H4 (cell line): ENCODE results near the gene STARD3. TPM values are rescaled to one million over a fixed set of nuclear protein-coding genes. Genes with fewer than 3 reads are reported as not detected.

ENCODE experiments used
- DNase-seq: peaks from one replicate; pipeline ENCODE4 v3.0.0-alpha.2; 2015; ENCODE audit warnings: low spot score
- total RNA-seq: library from RNA; depleted of rRNA; stranded (reverse); fragments of >200 nt; shearing (Covaris generic); gene quantifications from 2 replicates; pipeline ENCODE4 v1.2.3, GENCODE V29; 2014

STARD3 gene
- total RNA-seq, 1 experiment from 2014 or later: 22.9 TPM

- peak; percentile 67 for DNase-seq
Observed at GRCh38 chr17:39621523-39622379, 15.2 kb upstream of the STARD3 start.

DNA sequence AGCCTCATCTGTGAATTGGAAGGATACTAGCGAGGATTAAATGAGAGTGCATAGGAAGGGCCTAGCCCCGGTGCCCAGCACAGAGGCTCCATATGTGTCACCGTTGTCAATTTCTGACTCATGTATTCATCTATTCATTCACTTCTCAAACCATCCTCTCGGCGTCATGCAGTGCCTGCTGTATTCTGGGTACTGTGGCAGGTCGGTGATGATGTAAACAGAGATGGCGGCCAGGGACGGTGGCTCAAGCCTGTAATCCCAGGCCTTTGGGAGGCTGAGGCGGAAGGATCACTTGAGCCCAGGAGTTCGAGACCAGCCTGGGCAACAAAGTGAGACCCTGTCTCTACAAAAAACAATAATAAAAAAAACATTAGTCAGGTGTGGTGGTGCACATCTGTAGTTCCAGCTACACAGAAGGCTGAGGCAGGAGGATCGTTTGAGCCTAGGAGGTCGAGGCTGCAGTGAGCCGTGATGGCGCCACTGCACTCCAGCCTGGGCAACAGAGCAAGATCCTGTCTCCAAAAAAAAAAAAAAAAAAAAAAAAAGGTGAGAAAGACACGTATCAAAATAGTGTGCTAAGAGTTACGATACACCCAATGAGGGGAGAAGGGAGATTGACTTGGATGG lies 14.5 kb upstream of the STARD3 start:
- DNase-seq: no peak

- peak; percentile 67 for DNase-seq
Observed at GRCh38 chr17:39623356-39623950, 13.5 kb upstream of the STARD3 start.

GRCh38 chr17:39624313-39624712 lies 12.6 kb upstream of the STARD3 start:
- DNase-seq: no peak

GRCh38 chr17:39625198-39625785 lies 11.7 kb upstream of the STARD3 start:
- DNase-seq: no peak

- DNase-seq: no peak
Observed at GRCh38 chr17:39626171-39627046, 10.5 kb upstream of the STARD3 start, which contains the start of gene PPP1R1B. Gene PPP1R1B, plus strand, starts transcription at chr17:39626952. Its CDS starts 441 bp downstream, at chr17:39627393.

- DNase-seq: no peak
Observed at GRCh38 chr17:39627047-39627711, 9.8 kb upstream of the STARD3 start.

GRCh38 chr17:39627712-39628516 lies 9.0 kb upstream of the STARD3 start:
- no peak for DNase-seq

GRCh38 chr17:39628655-39629493 lies 8.1 kb upstream of the STARD3 start:
- no peak for DNase-seq

DNA sequence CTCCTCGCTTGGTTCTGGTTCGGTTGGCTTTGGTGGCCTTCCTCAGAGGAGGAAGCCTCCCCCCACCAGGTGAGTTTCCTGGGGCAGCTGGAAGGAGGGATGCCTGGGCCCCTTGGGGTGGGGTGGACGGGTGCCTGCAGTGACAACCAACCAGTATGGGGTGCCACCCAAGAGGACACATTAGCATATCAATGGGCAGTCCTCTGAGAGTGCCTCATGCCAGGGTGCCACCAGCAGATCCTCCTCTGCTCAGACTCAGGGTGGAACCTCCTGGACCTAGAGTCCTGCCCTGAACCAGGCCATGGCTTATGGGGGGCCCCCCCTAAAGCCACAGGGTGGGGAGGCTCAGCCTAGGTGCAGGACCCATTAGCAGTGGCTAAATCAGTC lies 7.5 kb upstream of the STARD3 start:
- no peak for DNase-seq

DNA sequence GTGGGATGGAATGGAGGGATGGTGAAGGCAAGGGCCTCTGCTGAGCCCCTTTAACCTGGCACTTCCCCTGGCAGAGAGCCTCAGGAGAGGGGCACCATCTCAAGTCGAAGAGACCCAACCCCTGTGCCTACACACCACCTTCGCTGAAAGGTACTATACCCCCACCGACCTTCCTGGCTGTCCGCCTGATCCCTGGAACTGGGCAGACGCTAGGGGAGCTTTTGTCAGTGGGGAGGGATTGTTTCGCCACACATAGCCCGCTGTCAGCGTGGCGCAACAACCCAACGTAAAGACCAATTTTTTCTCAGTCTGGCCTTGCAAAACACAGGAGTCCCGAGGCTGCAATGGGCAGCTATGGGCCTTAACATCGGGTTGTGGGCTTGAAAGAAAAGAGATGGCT lies 7.0 kb upstream of the STARD3 start:
- DNase-seq: no peak

- no peak for DNase-seq
Observed at GRCh38 chr17:39631403-39631802, 5.5 kb upstream of the STARD3 start.

- DNase-seq: no peak
Observed at GRCh38 chr17:39632153-39632941, 4.6 kb upstream of the STARD3 start.

DNA sequence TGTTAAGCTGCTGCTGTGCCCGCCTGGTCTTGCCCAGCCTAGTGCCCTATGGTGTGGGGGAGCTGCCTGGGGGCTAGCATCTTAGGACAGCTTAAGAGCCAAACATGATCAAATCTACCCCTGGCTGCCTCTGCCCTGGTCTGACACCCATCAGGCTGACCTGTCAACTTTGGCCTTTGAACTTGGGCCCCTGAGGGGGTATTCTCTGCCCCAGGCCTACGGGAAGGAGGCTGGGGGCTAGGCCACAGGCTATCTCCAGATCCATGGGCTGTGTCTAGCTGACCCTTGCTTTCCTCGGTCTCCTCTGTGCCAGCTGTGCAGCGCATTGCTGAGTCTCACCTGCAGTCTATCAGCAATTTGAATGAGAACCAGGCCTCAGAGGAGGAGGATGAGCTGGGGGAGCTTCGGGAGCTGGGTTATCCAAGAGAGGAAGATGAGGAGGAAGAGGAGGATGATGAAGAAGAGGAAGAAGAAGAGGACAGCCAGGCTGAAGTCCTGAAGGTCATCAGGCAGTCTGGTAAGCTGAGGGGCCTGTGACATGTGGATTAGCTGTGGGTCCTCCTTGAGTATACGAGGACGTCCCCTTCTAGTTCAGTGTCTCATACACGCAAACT lies 3.3 kb upstream of the STARD3 start:
- DNase-seq: no peak

GRCh38 chr17:39634384-39634871 lies 2.5 kb upstream of the STARD3 start:
- DNase-seq: no peak

GRCh38 chr17:39635614-39636176 lies 1.2 kb upstream of the STARD3 start:
- no peak for DNase-seq

- DNase-seq: no peak
Observed at GRCh38 chr17:39636587-39636926, 387 bp upstream of the STARD3 start.
